HEK293 (cell line): ENCODE measurements around the gene BTBD16.
A peak's percentile ranks its signal among the peaks of the same experiment; 100 is the strongest.

Experiments
- CTCF ChIA-PET: fragments of 350-600 bp; formaldehyde crosslinking; extraction: SDS; loops from one replicate; lab custom pipeline; 2021; ENCODE audit warnings: antibody characterized with exemption; lab: Yijun Ruan, JAX
- POLR2A ChIA-PET: fragments of 300-600 bp; formaldehyde crosslinking; extraction: SDS; loops from one replicate; lab custom pipeline; 2020; ENCODE audit warnings: antibody characterized with exemption, inconsistent platforms; lab: Yijun Ruan, JAX
- H3K27ac ChIP-seq: fragments of 200-500 bp; sonication (Bioruptor generic); 2 replicates; pipeline ENCODE4 v1.5.1; 2014; ENCODE audit warnings: low read depth, low read length, control low read depth, inconsistent platforms; ENCODE audit errors: extremely low read depth
- H3K36me3 ChIP-seq, 2 experiments: fragments of 200-500 bp in 1 of 2; sonication (Bioruptor generic) in 1 of 2; 1 replicate in 1 of 2; 2 replicates in 1 of 2; pipeline ENCODE4 v1.5.1; 2014 to 2017; ENCODE audit warnings: inconsistent platforms in 2 of 2, low read length in 2 of 2; ENCODE audit not compliant: control insufficient read depth in 2 of 2, insufficient read depth in 1 of 2
- H3K4me1 ChIP-seq: fragments of 200-500 bp; sonication (Bioruptor generic); 2 replicates; pipeline ENCODE4 v1.5.1; 2014; ENCODE audit warnings: mild to moderate bottlenecking, low read length, inconsistent platforms; ENCODE audit not compliant: control insufficient read depth, insufficient read depth
- H3K4me3 ChIP-seq: 2 replicates; pipeline ENCODE4 v1.5.1; 2011; ENCODE audit warnings: low read depth, mild to moderate bottlenecking, control low read depth, low read length, moderate library complexity
- H3K9me3 ChIP-seq: fragments of 200-500 bp; sonication (Bioruptor generic); 2 replicates; pipeline ENCODE4 v1.5.1; 2014; ENCODE audit warnings: low read depth, low read length, inconsistent platforms; ENCODE audit not compliant: control insufficient read depth, insufficient read depth
- CTCF ChIP-seq: fragments of 450-650 bp; formaldehyde crosslinking; IDR thresholded peaks from 2 replicates; pipeline ENCODE4 v1.5.1; 2016; ENCODE audit warnings: missing biosample characterization, missing genetic modification characterization
- KLF17 ChIP-seq: fragments of 450-650 bp; formaldehyde crosslinking; IDR thresholded peaks from 2 replicates; pipeline ENCODE4 v1.5.1; 2016; ENCODE audit warnings: missing biosample characterization, missing genetic modification characterization
- MYNN ChIP-seq: fragments of 450-650 bp; formaldehyde crosslinking; IDR thresholded peaks from 2 replicates; pipeline ENCODE4 v1.5.1; 2016; ENCODE audit warnings: missing biosample characterization, missing genetic modification characterization, borderline replicate concordance
- RBAK ChIP-seq: fragments of 450-650 bp; formaldehyde crosslinking; IDR thresholded peaks from 2 replicates; pipeline ENCODE4 v1.5.1; 2016; ENCODE audit warnings: missing biosample characterization, missing genetic modification characterization
- SCRT1 ChIP-seq: fragments of 450-650 bp; formaldehyde crosslinking; IDR thresholded peaks from 2 replicates; pipeline ENCODE4 v1.5.1; 2016; ENCODE audit warnings: missing biosample characterization, missing genetic modification characterization, borderline replicate concordance
- TCF7L2 ChIP-seq: IDR thresholded peaks from 2 replicates; pipeline ENCODE4 v1.6.1; 2011; ENCODE audit warnings: low read depth, mild to moderate bottlenecking, inconsistent platforms, low read length, moderate library complexity, borderline replicate concordance
- ZBTB48 ChIP-seq: fragments of 450-650 bp; formaldehyde crosslinking; IDR thresholded peaks from 2 replicates; pipeline ENCODE4 v1.5.1; 2016; ENCODE audit warnings: missing biosample characterization, missing genetic modification characterization
- ZBTB8A ChIP-seq: fragments of 450-650 bp; formaldehyde crosslinking; IDR thresholded peaks from 2 replicates; pipeline ENCODE4 v1.5.1; 2016; ENCODE audit warnings: missing biosample characterization, missing genetic modification characterization
- ZNF112 ChIP-seq: fragments of 450-650 bp; formaldehyde crosslinking; IDR thresholded peaks from 2 replicates; pipeline ENCODE4 v1.5.0; 2017; ENCODE audit warnings: missing biosample characterization, missing genetic modification characterization
- ZNF121 ChIP-seq: fragments of 450-650 bp; formaldehyde crosslinking; IDR thresholded peaks from 2 replicates; pipeline ENCODE4 v1.5.1; 2016; ENCODE audit warnings: missing biosample characterization, missing genetic modification characterization
- ZNF202 ChIP-seq: fragments of 450-650 bp; formaldehyde crosslinking; IDR thresholded peaks from 2 replicates; pipeline ENCODE4 v1.5.1; 2016; ENCODE audit warnings: missing biosample characterization, missing genetic modification characterization, borderline replicate concordance
- ZNF211 ChIP-seq: fragments of 450-650 bp; formaldehyde crosslinking; IDR thresholded peaks from 2 replicates; pipeline ENCODE4 v1.5.1; 2016; ENCODE audit warnings: low read depth, missing biosample characterization, missing genetic modification characterization
- ZNF366 ChIP-seq: fragments of 450-650 bp; formaldehyde crosslinking; conservative IDR thresholded peaks from 2 replicates; pipeline ENCODE4 v1.5.1; 2016; ENCODE audit warnings: missing biosample characterization, missing genetic modification characterization
- ZNF404 ChIP-seq: fragments of 450-650 bp; formaldehyde crosslinking; IDR thresholded peaks from 2 replicates; pipeline ENCODE4 v1.5.1; 2017; ENCODE audit warnings: missing biosample characterization, missing genetic modification characterization
- ZNF510 ChIP-seq: fragments of 450-650 bp; formaldehyde crosslinking; IDR thresholded peaks from 2 replicates; pipeline ENCODE4 v1.5.1; 2018; ENCODE audit warnings: mild to moderate bottlenecking, missing genetic modification characterization, missing biosample characterization; ENCODE audit not compliant: insufficient replicate concordance
- ZNF530 ChIP-seq: fragments of 450-650 bp; formaldehyde crosslinking; IDR thresholded peaks from 2 replicates; pipeline ENCODE4 v1.5.1; 2016; ENCODE audit warnings: low read depth, missing biosample characterization, missing genetic modification characterization
- ZNF558 ChIP-seq: fragments of 450-650 bp; formaldehyde crosslinking; IDR thresholded peaks from 2 replicates; pipeline ENCODE4 v1.5.1; 2016; ENCODE audit warnings: missing biosample characterization, missing genetic modification characterization
- ZNF623 ChIP-seq: fragments of 450-650 bp; formaldehyde crosslinking; IDR thresholded peaks from 2 replicates; pipeline ENCODE4 v1.5.1; 2016; ENCODE audit warnings: missing biosample characterization, missing genetic modification characterization
- ZNF654 ChIP-seq: fragments of 450-650 bp; formaldehyde crosslinking; IDR thresholded peaks from 2 replicates; pipeline ENCODE4 v1.5.1; 2016; ENCODE audit warnings: low read depth, missing biosample characterization, missing genetic modification characterization
- ZNF670 ChIP-seq: fragments of 450-650 bp; formaldehyde crosslinking; IDR thresholded peaks from 2 replicates; pipeline ENCODE4 v1.5.1; 2016; ENCODE audit warnings: missing biosample characterization, missing genetic modification characterization, low read depth
- ZSCAN16 ChIP-seq: fragments of 450-650 bp; formaldehyde crosslinking; IDR thresholded peaks from 2 replicates; pipeline ENCODE4 v1.5.1; 2016; ENCODE audit warnings: missing biosample characterization, missing genetic modification characterization

BTBD16 gene

GRCh38 chr10:122294511-122295450 lies 23.7 kb downstream of the BTBD16 start:
- Histone ChIP-seq H3K4me1 (no peaks in the 10 kb centered on the region), H3K9me3 (no peaks in the 10 kb centered on the region), H3K27ac (no peak overlapping the region), H3K4me3 (no peak overlapping the region), H3K36me3 (no peaks in the 10 kb centered on the region)
- ChIA-PET POLR2A (no interaction called here), CTCF (interaction anchor here (1.4 to 2.6 kb wide), 3 partner anchors 16 to 269 kb away, joined by 3 to 17 read pairs (median 16); no protein-coding TSS in a partner anchor)
- TF ChIP-seq ZSCAN16 (tag by site-specific recombination) (no peak), ZNF366 (tag by site-specific recombination) (no peak), ZNF670 (tag by site-specific recombination) (no peak), ZBTB8A (tag by site-specific recombination) (no peak), ZNF121 (tag by site-specific recombination) (no peak), TCF7L2 (no peak), ZBTB48 (tag by site-specific recombination) (no peak)

GRCh38 chr10:122295451-122295809 lies 24.3 kb downstream of the BTBD16 start:
- ChIA-PET POLR2A (no interaction called here), CTCF (interaction anchor here (2.6 kb wide), 1 partner anchor 16 kb away, joined by 17 read pairs; no protein-coding TSS in a partner anchor)
- Histone ChIP-seq H3K36me3 (no peaks in the 10 kb centered on the region), H3K27ac (no peak overlapping the region), H3K9me3 (no peaks in the 10 kb centered on the region), H3K4me3 (no peak overlapping the region), H3K4me1 (no peaks in the 10 kb centered on the region)
- TF ChIP-seq ZNF510 (tag by site-specific recombination), result no peak
- TF ChIP-seq KLF17 (tag by site-specific recombination), result 0 out of 2 replicates have a peak, but pooled peaks have one; percentile 25

GRCh38 chr10:122296363-122297120 lies 25.4 kb downstream of the BTBD16 start:
- no peak for TF ChIP-seq ZNF558 (tag by site-specific recombination)
- TF ChIP-seq ZNF623 (tag by site-specific recombination), result peak; percentile 95
- H3K27ac ChIP-seq, result no peak overlapping the region
- H3K36me3 ChIP-seq, result no peaks in the 10 kb centered on the region
- ChIA-PET POLR2A (no interaction called here), CTCF (interaction anchor here (0.6 to 4.1 kb wide), 12 partner anchors 11 to 410 kb away, joined by 3 to 121 read pairs (median 5); no protein-coding TSS in a partner anchor)
- H3K4me1 ChIP-seq, result no peaks in the 10 kb centered on the region
- no peaks in the 10 kb centered on the region for H3K9me3 ChIP-seq
- H3K4me3 ChIP-seq, result no peak overlapping the region

- no peaks in the 10 kb centered on the region for H3K4me1 ChIP-seq
- ChIA-PET CTCF (interaction anchor here (0.6 to 4.1 kb wide), 17 partner anchors 10 to 409 kb away, joined by 3 to 121 read pairs (median 5); no protein-coding TSS in a partner anchor), POLR2A (no interaction called here)
- TF ChIP-seq ZNF510 (tag by site-specific recombination) (no peak), RBAK (tag by site-specific recombination) (no peak), ZNF654 (no peak), CTCF (no peak), ZNF530 (no peak), MYNN (tag by site-specific recombination) (no peak), ZBTB48 (tag by site-specific recombination) (no peak), ZNF211 (no peak), ZNF112 (tag by site-specific recombination) (no peak), SCRT1 (tag by site-specific recombination) (no peak), ZNF202 (tag by site-specific recombination) (no peak), ZNF404 (no peak)
- no peak overlapping the region for H3K4me3 ChIP-seq
- H3K27ac ChIP-seq, result no peak overlapping the region
- H3K36me3 ChIP-seq, result no peaks in the 10 kb centered on the region
- H3K9me3 ChIP-seq, result no peaks in the 10 kb centered on the region
Observed at GRCh38 chr10:122297583-122297982, 26.5 kb downstream of the BTBD16 start.
